Endothelial cell of umbilical vein (primary cell): Measurements from ENCODE around the gene CREG1. TPM values are rescaled to one million over a fixed set of nuclear protein-coding genes. Genes with fewer than 3 reads are reported as not detected.

Source experiments
- BruUV-seq: library from RNA; stranded (reverse); fragments of 400-500 nt; replicated peaks from 2 replicates; lab custom pipeline; 2021; lab: Mats Ljungman, UMichigan
- CTCF ChIA-PET: fragments of 300-600, 350-600 bp; sonication (Branson Sonifier 250); formaldehyde crosslinking; loops from one replicate; lab custom pipeline; 2021; ENCODE audit warnings: antibody characterized with exemption, inconsistent platforms; lab: Charles Lee
- POLR2A ChIA-PET: fragments of 300-600, 350-600 bp; sonication (Branson Sonifier 250); formaldehyde crosslinking; loops from one replicate; lab custom pipeline; 2021; ENCODE audit warnings: antibody characterized with exemption, inconsistent platforms; lab: Charles Lee
- DNase-seq: peaks from one replicate; pipeline ENCODE4 v3.0.0-alpha.2; 2011; ENCODE audit warnings: low read depth, low spot score
- FAIRE-seq: peaks from 2 replicates; lab custom pipeline; 2011; peaks lifted over from hg19 to GRCh38; lab: Jason Lieb, UNC
- H2AFZ ChIP-seq: 2 replicates; pipeline ENCODE4 v1.6.0; 2012; ENCODE audit warnings: low read depth, low read length, control low read depth, inconsistent platforms
- H3K27ac ChIP-seq: 2 replicates; pipeline ENCODE4 v1.5.1; 2011; ENCODE audit warnings: low read depth, mild to moderate bottlenecking, control low read depth, low read length, moderate library complexity; ENCODE audit not compliant: insufficient read depth
- H3K27me3 ChIP-seq, 2 experiments: 2 replicates each; pipeline versions ENCODE4 v1.6.0 to v1.6.1; 2011; ENCODE audit warnings: low read length in 2 of 2, mixed read lengths in 1 of 2; ENCODE audit not compliant: control insufficient read depth in 2 of 2, insufficient read depth in 2 of 2
- H3K36me3 ChIP-seq, 2 experiments: 2 replicates in 1 of 2; 3 replicates in 1 of 2; pipeline ENCODE4 v1.5.1; 2011; ENCODE audit warnings: low read length in 2 of 2, mild to moderate bottlenecking in 1 of 2, moderate library complexity in 1 of 2; ENCODE audit not compliant: control insufficient read depth in 2 of 2, insufficient read depth in 2 of 2; ENCODE audit errors: extremely low read depth in 1 of 2
- H3K4me1 ChIP-seq: 3 replicates; pipeline ENCODE4 v1.5.1; 2011; ENCODE audit warnings: mild to moderate bottlenecking, low read length; ENCODE audit not compliant: control insufficient read depth, insufficient read depth; ENCODE audit errors: extremely low read depth
- H3K4me2 ChIP-seq: 2 replicates; pipeline ENCODE4 v1.6.1; 2011; ENCODE audit warnings: low read length, control low read depth, mixed read lengths; ENCODE audit not compliant: insufficient read depth
- H3K4me3 ChIP-seq, 3 experiments: fragments of 200-600 bp in 1 of 3; sonication (generic), shearing (Covaris generic) in 1 of 3; replicated peaks in 1 of 3; 2 replicates each; pipeline ENCODE4 v1.5.1; 2011 to 2016; ENCODE audit warnings: control low read depth in 3 of 3, low read length in 3 of 3, mild to moderate bottlenecking in 2 of 3, inconsistent platforms in 1 of 3, low read depth in 1 of 3, moderate library complexity in 1 of 3; ENCODE audit not compliant: insufficient read depth in 1 of 3
- H3K79me2 ChIP-seq: 2 replicates; pipeline ENCODE4 v1.6.0; 2012; ENCODE audit warnings: low read length, inconsistent platforms; ENCODE audit not compliant: control insufficient read depth, insufficient read depth
- H3K9ac ChIP-seq: replicated peaks from 2 replicates; pipeline ENCODE3; 2011; ENCODE audit warnings: low read length, control low read depth; ENCODE audit not compliant: insufficient read depth; ENCODE audit errors: extremely low read depth
- H3K9me1 ChIP-seq: replicated peaks from 3 replicates; pipeline ENCODE4 v1.6.0; 2011; ENCODE audit warnings: mild to moderate bottlenecking, low read length; ENCODE audit not compliant: control insufficient read depth, insufficient read depth; ENCODE audit errors: extremely low read depth
- H3K9me3 ChIP-seq: replicated peaks from 2 replicates; pipeline ENCODE4 v1.5.1; 2012; ENCODE audit warnings: low read length, inconsistent platforms; ENCODE audit not compliant: control insufficient read depth, insufficient read depth
- H4K20me1 ChIP-seq: replicated peaks from 2 replicates; pipeline ENCODE3; 2011; ENCODE audit warnings: mild to moderate bottlenecking, low read length; ENCODE audit not compliant: control insufficient read depth, insufficient read depth; ENCODE audit errors: extremely low read depth
- CTCF ChIP-seq, 2 donors: IDR thresholded peaks; 1 replicate in 1 of 2; 2 replicates in 1 of 2; pipeline ENCODE4 v1.5.1; 2011; ENCODE audit warnings: low read length in 2 of 2, mild to moderate bottlenecking in 2 of 2, moderate library complexity in 2 of 2, control low read depth in 1 of 2, inconsistent platforms in 1 of 2, low read depth in 1 of 2; ENCODE audit not compliant: insufficient read depth in 1 of 2; ENCODE audit errors: extremely low read depth in 1 of 2
- EZH2 ChIP-seq: IDR thresholded peaks from 2 replicates; pipeline ENCODE4 v1.6.1; 2012; ENCODE audit warnings: borderline replicate concordance, low read depth, mild to moderate bottlenecking, moderate library complexity, low read length, inconsistent platforms; ENCODE audit not compliant: severe bottlenecking
- FOS ChIP-seq: IDR thresholded peaks from 2 replicates; pipeline ENCODE4 v1.6.1; 2011; ENCODE audit warnings: mild to moderate bottlenecking, low read length, moderate library complexity, borderline replicate concordance; ENCODE audit not compliant: insufficient read depth
- GATA2 ChIP-seq: IDR thresholded peaks from 2 replicates; pipeline ENCODE4 v1.7.0; 2011; ENCODE audit warnings: low read depth, mild to moderate bottlenecking, moderate library complexity, mixed read lengths, low read length; ENCODE audit not compliant: insufficient read length, insufficient read depth
- JUN ChIP-seq: IDR thresholded peaks from 2 replicates; pipeline ENCODE4 v1.6.1; 2011; ENCODE audit warnings: borderline replicate concordance, low read depth; ENCODE audit not compliant: insufficient read length, insufficient read depth
- MYC ChIP-seq: IDR thresholded peaks from one replicate; pipeline ENCODE4 v1.6.1; 2011; ENCODE audit warnings: mild to moderate bottlenecking, low read depth, low read length
- POLR2A ChIP-seq: IDR thresholded peaks from 2 replicates; pipeline ENCODE4 v1.6.1; 2012; ENCODE audit warnings: low read depth, mild to moderate bottlenecking, control low read depth, low read length
- POLR2AphosphoS5 ChIP-seq: IDR thresholded peaks from 2 replicates; pipeline ENCODE4 v1.6.1; 2012; ENCODE audit warnings: low read depth, mild to moderate bottlenecking, control low read depth, low read length, moderate library complexity; ENCODE audit not compliant: insufficient read depth
- dilution Hi-C: fragments of 300-500 bp; cut with MboI; formaldehyde crosslinking; loops from one replicate; pipeline ENCODE4 v1.15.0; 2019; ENCODE audit warnings: low sequenced_read_pairs; ENCODE audit not compliant: extremely low pct_ligation_motif_present
- intact Hi-C: fragments of 100-400 bp; cut with micrococcal nuclease; formaldehyde crosslinking; loops from one replicate; pipeline ENCODE4 v1.10.0; 2022
- polyA plus RNA-seq, 4 experiments: library from polyadenylated mRNA; depleted of rRNA in 3 of 4; stranded (reverse) in 3 of 4; unstranded in 1 of 4; fragments of >200 nt; gene quantifications; 2 replicates each; pipeline versions ENCODE4 v1.2.1 to v1.2.3, GENCODE V29; 2011 to 2012; ENCODE audit warnings: missing spikeins in 1 of 4
- total RNA-seq: library from RNA; stranded (reverse); gene quantifications from 2 replicates; pipeline ENCODE4 v1.2.3, GENCODE V29; 2021
- TF ChIP-seq, protein P1 (sequence below): IDR thresholded peaks from 2 replicates; pipeline ENCODE4 v1.6.1; 2011; ENCODE audit not compliant: insufficient read depth, insufficient read length

Gene CREG1
- total and polyA plus RNA-seq, 2 donors (not counting 3 experiments of a cell fraction or from before 2014, with no cell fraction given): 10.3 to 15.8 TPM

DNA sequence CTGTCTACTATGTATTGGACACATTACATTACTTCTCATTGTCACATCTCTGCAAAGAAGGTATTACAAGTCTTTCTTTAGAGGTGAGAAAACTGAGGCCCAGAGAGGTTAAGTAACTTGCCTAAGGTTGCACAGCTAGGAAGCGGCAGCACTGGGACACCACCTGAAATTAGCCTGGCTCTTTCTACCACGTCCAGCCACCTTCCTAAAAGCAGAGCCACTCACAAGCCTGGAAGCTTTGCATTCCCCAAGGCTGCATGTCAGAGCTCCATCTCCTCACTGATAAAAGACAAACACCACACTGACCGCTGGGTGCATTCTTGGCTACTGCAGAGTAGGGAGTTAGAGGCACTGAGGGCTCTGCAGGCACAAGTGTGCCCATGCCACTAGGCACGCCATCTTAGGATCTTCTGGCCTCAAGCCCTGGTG is 37.7 kb downstream of the CREG1 start:
- ChIA-PET POLR2A (no interaction called here), CTCF (interaction anchor here (1.8 to 2.1 kb wide), 2 partner anchors 11 to 17 kb away, joined by 6 read pairs; no protein-coding TSS in a partner anchor)
- Histone ChIP-seq H3K27me3 (peaks cover 0 to 3% of the 10 kb centered on the region in 2 experiments), H3K27ac (no peak overlapping the region), H2AFZ (no peak overlapping the region), H3K4me3 (no peak overlapping the region), H3K9me3 (no peaks in the 10 kb centered on the region), H3K4me2 (no peak overlapping the region), H3K79me2 (no peaks in the 10 kb centered on the region), H3K9me1 (no peaks in the 10 kb centered on the region), H3K36me3 (no peaks in the 10 kb centered on the region), H4K20me1 (no peaks in the 10 kb centered on the region), H3K9ac (no peak overlapping the region), H3K4me1 (no peaks in the 10 kb centered on the region)
- dilution Hi-C loops (no loop called here), intact Hi-C loops (no loop called here)
- no TSS peak for BruUV-seq
- DNase-seq (no peak), FAIRE-seq (no peak)
- TF ChIP-seq POLR2A: no peak
- no peak for TF ChIP-seq GATA2
- TF ChIP-seq, protein P1, sequence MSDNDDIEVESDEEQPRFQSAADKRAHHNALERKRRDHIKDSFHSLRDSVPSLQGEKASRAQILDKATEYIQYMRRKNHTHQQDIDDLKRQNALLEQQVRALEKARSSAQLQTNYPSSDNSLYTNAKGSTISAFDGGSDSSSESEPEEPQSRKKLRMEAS: no peak
- no peak for TF ChIP-seq MYC
- no peak for TF ChIP-seq EZH2
- no peak for TF ChIP-seq FOS
- no peak for TF ChIP-seq POLR2AphosphoS5
- no peak for TF ChIP-seq JUN
- TF ChIP-seq CTCF (IDR thresholded peaks at IDR 0.05; ENCODE audit: extremely low read depth in 1 of 2, insufficient read depth in 1 of 2, low read depth in 1 of 2, low read length in 2 of 2): no peak
